PFSK-1 (cell line): ENCODE measurements around the gene ERICH3.

Source experiments
- POLR2AphosphoS5 ChIP-seq: IDR thresholded peaks from 2 replicates; pipeline ENCODE4 v1.6.1; 2012; ENCODE audit warnings: low read depth, mild to moderate bottlenecking, control low read depth, low read length, moderate library complexity
- SIN3A ChIP-seq: IDR thresholded peaks from 2 replicates; pipeline ENCODE4 v1.6.1; 2012; ENCODE audit warnings: mild to moderate bottlenecking, low read length, moderate library complexity, borderline replicate concordance; ENCODE audit not compliant: insufficient read depth
- TAF1 ChIP-seq: IDR thresholded peaks from 2 replicates; pipeline ENCODE4 v1.6.1; 2012; ENCODE audit warnings: low read length, control low read depth, borderline replicate concordance; ENCODE audit not compliant: insufficient read depth

DNA sequence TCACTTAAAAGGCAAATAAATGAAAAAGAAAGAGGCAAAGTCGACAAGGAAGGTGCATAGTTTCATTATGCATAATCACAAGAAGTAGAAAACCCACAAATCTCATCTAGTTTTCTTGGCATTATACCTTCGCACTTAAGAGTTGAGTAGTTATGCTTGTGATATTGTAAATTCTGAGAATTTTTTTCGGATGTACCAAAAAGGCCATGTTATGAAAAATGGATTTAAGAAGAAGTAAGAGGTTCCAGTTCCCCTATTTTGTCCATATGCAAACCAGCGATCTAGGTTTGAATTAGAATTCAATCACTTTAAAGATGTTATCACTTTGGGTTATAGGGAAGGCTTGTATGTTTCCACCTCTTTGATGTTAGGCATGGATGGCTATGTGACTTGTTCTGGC lies 7.9 kb upstream of the ERICH3 start:
- no peak for TF ChIP-seq SIN3A
- TF ChIP-seq TAF1: no peak
- TF ChIP-seq POLR2AphosphoS5: no peak
